ENCODE data around the gene CACNA2D2. TPM values are rescaled to one million over a fixed set of nuclear protein-coding genes. Genes with fewer than 3 reads are reported as not detected.

CACNA2D2 gene
- total and polyA plus RNA-seq, 2 donors (not counting 1 experiment from before 2014, with no cell fraction given) = 0.06 TPM; not detected in 1

DNA sequence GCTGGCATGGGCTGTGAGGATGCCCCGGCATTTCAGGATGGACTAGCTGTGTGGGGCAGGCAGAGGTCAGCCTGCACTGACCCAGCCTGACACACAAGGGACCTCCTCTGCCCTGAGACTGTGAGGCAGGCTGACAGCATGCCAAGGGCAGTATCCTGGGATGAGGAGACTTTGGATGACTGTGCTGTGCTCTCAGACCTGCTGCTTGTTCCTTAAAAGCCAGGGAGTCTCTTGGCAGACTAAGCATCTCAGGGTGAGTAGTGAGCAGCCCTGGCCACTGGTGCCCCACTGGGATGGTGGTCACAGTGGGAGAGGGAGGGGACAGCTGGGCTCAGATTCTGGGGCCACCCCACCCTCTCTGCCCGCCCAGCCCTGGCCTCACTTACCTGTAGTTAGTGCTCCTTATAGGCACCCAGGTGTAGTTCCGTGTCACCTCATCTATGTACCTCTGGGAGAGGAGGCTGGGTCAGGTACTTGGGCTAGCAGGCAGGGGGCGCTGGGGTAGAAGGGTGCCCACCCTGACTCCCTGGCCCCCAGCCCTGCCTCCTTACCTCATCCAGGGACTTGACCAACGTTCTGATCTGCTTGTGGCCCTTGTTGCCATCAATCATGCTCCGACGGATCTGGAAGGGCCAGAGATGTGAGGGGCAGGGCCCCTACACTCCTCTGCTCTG lies 128.0 kb downstream of the CACNA2D2 start:
- Histone ChIP-seq H2AFZ (ENCODE audit: low read length) (no peak overlapping the region), H3K79me2 (ENCODE audit: control insufficient read depth, insufficient read depth, low read length) (no peaks in the 10 kb centered on the region), H3K4me3 (replicated peaks in 1 of 4; ENCODE audit: control extremely low read depth in 1 of 4, insufficient read depth in 1 of 4, low read depth in 3 of 4, low read length in 4 of 4) (no peak overlapping the region), H3K9ac (ENCODE audit: insufficient read depth, low read length) (no peak overlapping the region), H3K27ac (ENCODE audit: insufficient read depth, low read length) (no peak overlapping the region), H3K4me1 (ENCODE audit: control insufficient read depth, extremely low read depth, insufficient read depth, low read length) (no peaks in the 10 kb centered on the region), H3K4me2 (ENCODE audit: extremely low read depth, insufficient read depth, low read length) (no peak overlapping the region), H3K36me3 (ENCODE audit: control insufficient read depth, insufficient read depth, low read length) (no peaks in the 10 kb centered on the region), H4K20me1 (ENCODE audit: control insufficient read depth, extremely low read depth, insufficient read depth, low read length) (no peaks in the 10 kb centered on the region), H3K9me3 (ENCODE audit: control insufficient read depth, insufficient read depth, low read depth, low read length) (no peaks in the 10 kb centered on the region), H3K27me3 (ENCODE audit: control insufficient read depth, insufficient read depth, low read length) (no peaks in the 10 kb centered on the region)
- TF ChIP-seq, protein P1, sequence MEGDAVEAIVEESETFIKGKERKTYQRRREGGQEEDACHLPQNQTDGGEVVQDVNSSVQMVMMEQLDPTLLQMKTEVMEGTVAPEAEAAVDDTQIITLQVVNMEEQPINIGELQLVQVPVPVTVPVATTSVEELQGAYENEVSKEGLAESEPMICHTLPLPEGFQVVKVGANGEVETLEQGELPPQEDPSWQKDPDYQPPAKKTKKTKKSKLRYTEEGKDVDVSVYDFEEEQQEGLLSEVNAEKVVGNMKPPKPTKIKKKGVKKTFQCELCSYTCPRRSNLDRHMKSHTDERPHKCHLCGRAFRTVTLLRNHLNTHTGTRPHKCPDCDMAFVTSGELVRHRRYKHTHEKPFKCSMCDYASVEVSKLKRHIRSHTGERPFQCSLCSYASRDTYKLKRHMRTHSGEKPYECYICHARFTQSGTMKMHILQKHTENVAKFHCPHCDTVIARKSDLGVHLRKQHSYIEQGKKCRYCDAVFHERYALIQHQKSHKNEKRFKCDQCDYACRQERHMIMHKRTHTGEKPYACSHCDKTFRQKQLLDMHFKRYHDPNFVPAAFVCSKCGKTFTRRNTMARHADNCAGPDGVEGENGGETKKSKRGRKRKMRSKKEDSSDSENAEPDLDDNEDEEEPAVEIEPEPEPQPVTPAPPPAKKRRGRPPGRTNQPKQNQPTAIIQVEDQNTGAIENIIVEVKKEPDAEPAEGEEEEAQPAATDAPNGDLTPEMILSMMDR (conservative IDR thresholded peaks at IDR 0.05 in 1 of 2, IDR thresholded peaks at IDR 0.05 in 1 of 2; ENCODE audit: low read depth in 1 of 2, low read length in 2 of 2) = no peak
- TF ChIP-seq EZH2 (IDR thresholded peaks at IDR 0.05; ENCODE audit: low read length, missing control alignments) = no peak
- DNase-seq (ENCODE audit: low read depth in 2 of 2) = no peak

DNA sequence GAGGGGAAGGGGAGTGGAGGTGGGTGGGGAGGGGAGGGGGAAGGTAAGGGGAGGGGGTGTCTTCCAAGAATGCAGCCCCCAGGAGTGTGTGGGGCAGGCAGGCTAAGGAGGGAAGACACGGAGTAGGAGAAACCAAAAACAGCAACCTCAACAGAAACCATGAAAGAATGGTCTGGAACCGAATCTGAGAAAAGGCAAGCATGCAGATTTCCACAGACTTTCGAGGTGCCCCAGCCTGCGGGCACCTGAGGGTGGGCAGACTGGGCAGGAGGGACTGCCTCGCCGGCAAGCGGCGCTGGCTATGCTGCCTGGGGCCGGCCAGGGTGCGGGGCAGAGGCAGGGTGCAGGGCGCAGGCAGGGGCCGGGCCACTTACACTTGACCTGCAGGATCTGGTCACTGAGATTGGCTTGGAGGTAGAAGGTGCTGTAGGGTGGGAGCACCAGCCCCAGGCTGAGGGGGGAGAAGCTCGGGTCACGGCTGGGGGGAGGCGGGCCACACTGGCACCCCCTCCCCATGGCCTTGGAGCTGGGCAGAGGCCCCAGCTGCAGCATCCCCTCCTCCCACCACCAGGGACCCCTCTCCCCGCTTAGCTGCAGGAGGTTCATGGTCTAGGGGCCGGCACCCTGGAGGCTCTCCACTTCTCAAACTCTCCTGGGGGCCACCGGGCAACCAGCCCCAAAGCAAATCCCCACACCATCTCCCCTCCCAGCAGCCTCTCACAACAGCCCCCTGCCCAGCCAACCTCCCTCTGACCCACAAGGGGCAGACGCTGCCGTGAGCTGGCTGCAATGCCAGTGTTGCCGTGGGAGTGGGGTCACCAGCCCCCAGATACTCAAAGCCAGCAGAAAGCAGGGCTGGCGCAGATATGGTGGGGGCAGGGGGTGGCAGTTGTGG lies 128.8 kb downstream of the CACNA2D2 start:
- H3K36me3 ChIP-seq (ENCODE audit: control insufficient read depth, insufficient read depth, low read length) = no peaks in the 10 kb centered on the region
- TF ChIP-seq, protein P1 (conservative IDR thresholded peaks at IDR 0.05 in 1 of 2, IDR thresholded peaks at IDR 0.05 in 1 of 2; ENCODE audit: low read depth in 1 of 2, low read length in 2 of 2) = no peak
- H3K27ac ChIP-seq (ENCODE audit: insufficient read depth, low read length) = no peak overlapping the region
- no peak overlapping the region for H3K9ac ChIP-seq (ENCODE audit: insufficient read depth, low read length)
- no peaks in the 10 kb centered on the region for H4K20me1 ChIP-seq (ENCODE audit: control insufficient read depth, extremely low read depth, insufficient read depth, low read length)
- no peaks in the 10 kb centered on the region for H3K27me3 ChIP-seq (ENCODE audit: control insufficient read depth, insufficient read depth, low read length)
- no peak for DNase-seq (ENCODE audit: low read depth in 2 of 2)
- H3K4me1 ChIP-seq (ENCODE audit: control insufficient read depth, extremely low read depth, insufficient read depth, low read length) = no peaks in the 10 kb centered on the region
- no peak overlapping the region for H3K4me3 ChIP-seq (replicated peaks in 1 of 4; ENCODE audit: control extremely low read depth in 1 of 4, insufficient read depth in 1 of 4, low read depth in 3 of 4, low read length in 4 of 4)
- H3K4me2 ChIP-seq (ENCODE audit: extremely low read depth, insufficient read depth, low read length) = no peak overlapping the region
- H2AFZ ChIP-seq (ENCODE audit: low read length) = no peak overlapping the region
- H3K9me3 ChIP-seq (ENCODE audit: control insufficient read depth, insufficient read depth, low read depth, low read length) = no peaks in the 10 kb centered on the region
- H3K79me2 ChIP-seq (ENCODE audit: control insufficient read depth, insufficient read depth, low read length) = no peaks in the 10 kb centered on the region

All from fibroblast of lung (primary cell).